Measurements from ENCODE around the gene TFEC.
A peak's percentile ranks its signal among the peaks of the same experiment; 100 is the strongest.
"Not testable (repeated sequence)": the region's sequence is repeated elsewhere in the genome, so short reads cannot be mapped to it uniquely, and the experiment has no call there.

TFEC gene

GRCh38 chr7:116030651-116031276 lies at the start of gene TFEC:
TSS of gene TFEC (minus strand) at chr7:116030763. CDS start at chr7:115984441, 46,322 bp downstream.
- FAIRE-seq (peak; percentile 6), DNase-seq (ENCODE audit: insufficient read length, low spot score) (no peak)
- no peak for TF ChIP-seq POLR2A (IDR thresholded peaks at IDR 0.05; ENCODE audit: low read depth, low read length)

- DNase-seq (ENCODE audit: insufficient read length, low spot score) (no peak), FAIRE-seq (no peak)
Observed at GRCh38 chr7:116075351-116076145, 45.0 kb upstream of the TFEC start.

GRCh38 chr7:116071629-116072028 lies 41.1 kb upstream of the TFEC start:
- DNase-seq (ENCODE audit: insufficient read length, low spot score) (no peak), FAIRE-seq (no peak)
- TF ChIP-seq POLR2A (IDR thresholded peaks at IDR 0.05; ENCODE audit: low read depth, low read length), result no peak

More at GRCh38 chr7:116075351-116076145, 45.0 kb upstream of the TFEC start:
- no peak for TF ChIP-seq POLR2A (IDR thresholded peaks at IDR 0.05; ENCODE audit: low read depth, low read length)

GRCh38 chr7:116064179-116064578 lies 33.6 kb upstream of the TFEC start:
- TF ChIP-seq POLR2A (IDR thresholded peaks at IDR 0.05; ENCODE audit: low read depth, low read length), result no peak
- DNase-seq (ENCODE audit: insufficient read length, low spot score) (no peak), FAIRE-seq (no peak)

GRCh38 chr7:116062666-116063065 lies 32.1 kb upstream of the TFEC start:
- no peak for TF ChIP-seq POLR2A (IDR thresholded peaks at IDR 0.05; ENCODE audit: low read depth, low read length)
- DNase-seq (ENCODE audit: insufficient read length, low spot score), result no peak
- no peak for FAIRE-seq

- DNase-seq (ENCODE audit: insufficient read length, low spot score) (no peak), FAIRE-seq (no peak)
- no peak for TF ChIP-seq POLR2A (IDR thresholded peaks at IDR 0.05; ENCODE audit: low read depth, low read length)
Observed at GRCh38 chr7:116052006-116052405, 21.4 kb upstream of the TFEC start.

GRCh38 chr7:116047261-116047660 lies 16.7 kb upstream of the TFEC start:
- not testable (repeated sequence) for FAIRE-seq; DNase-seq (ENCODE audit: insufficient read length, low spot score)

- no peak for FAIRE-seq
- no peak for DNase-seq (ENCODE audit: insufficient read length, low spot score)
- no peak for TF ChIP-seq POLR2A (IDR thresholded peaks at IDR 0.05; ENCODE audit: low read depth, low read length)
Observed at GRCh38 chr7:116045532-116045931, 15.0 kb upstream of the TFEC start.

GRCh38 chr7:116041615-116042014 lies 11.1 kb upstream of the TFEC start:
- DNase-seq (ENCODE audit: insufficient read length, low spot score) (no peak), FAIRE-seq (no peak)
- no peak for TF ChIP-seq POLR2A (IDR thresholded peaks at IDR 0.05; ENCODE audit: low read depth, low read length)

GRCh38 chr7:116037401-116037800 lies 6.8 kb upstream of the TFEC start:
- no peak for DNase-seq (ENCODE audit: insufficient read length, low spot score)
- no peak for FAIRE-seq
- TF ChIP-seq POLR2A (IDR thresholded peaks at IDR 0.05; ENCODE audit: low read depth, low read length), result no peak

GRCh38 chr7:116034411-116034810 lies 3.8 kb upstream of the TFEC start:
- no peak for TF ChIP-seq POLR2A (IDR thresholded peaks at IDR 0.05; ENCODE audit: low read depth, low read length)
- DNase-seq (ENCODE audit: insufficient read length, low spot score), result no peak
- FAIRE-seq, result no peak

- TF ChIP-seq POLR2A (IDR thresholded peaks at IDR 0.05; ENCODE audit: low read depth, low read length), result no peak
- no peak for FAIRE-seq
- no peak for DNase-seq (ENCODE audit: insufficient read length, low spot score)
Observed at GRCh38 chr7:116032886-116033285, 2.3 kb upstream of the TFEC start.

GRCh38 chr7:116028787-116029186 lies 1.8 kb downstream of the TFEC start:
- DNase-seq (ENCODE audit: insufficient read length, low spot score) (no peak), FAIRE-seq (no peak)
- no peak for TF ChIP-seq POLR2A (IDR thresholded peaks at IDR 0.05; ENCODE audit: low read depth, low read length)

- TF ChIP-seq POLR2A (IDR thresholded peaks at IDR 0.05; ENCODE audit: low read depth, low read length), result no peak
- FAIRE-seq, result no peak
- DNase-seq (ENCODE audit: insufficient read length, low spot score), result no peak
Observed at GRCh38 chr7:116027786-116028185, 2.8 kb downstream of the TFEC start.
